Forelimb muscle (tissue), 1 donor: ENCODE data around the gene PARVB. TPM values are rescaled to one million over a fixed set of nuclear protein-coding genes. Genes with fewer than 3 reads are reported as not detected.

Experiments
- DNase-seq: peaks from one replicate; pipeline ENCODE4 v3.0.0-alpha.2; 2013; ENCODE audit warnings: low read depth
- polyA plus RNA-seq: library from polyadenylated mRNA; unstranded; fragments of 120-200 nt; gene quantifications from one replicate; pipeline ENCODE4 v1.2.1, GENCODE V29; 2013; ENCODE audit not compliant: insufficient read length

The PARVB gene
- polyA plus RNA-seq, 1 donor, result 45.9 TPM

GRCh38 chr22:44213489-44214043 lies 189.5 kb downstream of the PARVB start:
- DNase-seq, result no peak

- no peak for DNase-seq
These were observed 190.1 kb downstream of the PARVB start for GRCh38 chr22:44214187-44214586.

GRCh38 chr22:44214764-44215163 lies 190.7 kb downstream of the PARVB start:
- no peak for DNase-seq

- no peak for DNase-seq
These were observed 191.2 kb downstream of the PARVB start for GRCh38 chr22:44215287-44215686.

GRCh38 chr22:44217346-44217745 lies 193.2 kb downstream of the PARVB start:
- DNase-seq, result no peak

- DNase-seq, result no peak
These were observed 194.0 kb downstream of the PARVB start for GRCh38 chr22:44218071-44218470.

- DNase-seq, result no peak
These were observed 195.2 kb downstream of the PARVB start for GRCh38 chr22:44219101-44219870.

GRCh38 chr22:44220727-44221680 lies 196.9 kb downstream of the PARVB start:
- DNase-seq, result no peak

GRCh38 chr22:44221710-44222475 lies 197.8 kb downstream of the PARVB start:
- no peak for DNase-seq

Other genes starting within 250 kb of the PARVB start
- gene EFCAB6, start 212.0 kb upstream of the PARVB start, polyA plus RNA-seq, result 0.76 TPM
- 2.5 TPM for gene SULT4A1, start 161.8 kb upstream of the PARVB start, polyA plus RNA-seq
- gene PNPLA5, start 132.3 kb upstream of the PARVB start, polyA plus RNA-seq, result not detected
- 0.43 TPM for gene PNPLA3, start 100.5 kb upstream of the PARVB start, polyA plus RNA-seq
- gene SAMM50, start 68.9 kb upstream of the PARVB start, polyA plus RNA-seq, result 56.1 TPM
- gene PARVG, start 156.6 kb downstream of the PARVB start, polyA plus RNA-seq, result 3.4 TPM